B cell (primary cell): ENCODE data around the gene LIN28B.

Experiments used
- CTCF ChIP-seq: fragments of 200-600 bp; IDR thresholded peaks from one replicate; pipeline ENCODE4 v1.8.0; 2022; ENCODE audit warnings: antibody characterized with exemption, mild to moderate bottlenecking
- EZH2 ChIP-seq: IDR thresholded peaks from 2 replicates; pipeline ENCODE4 v1.6.1; 2012; ENCODE audit warnings: borderline replicate concordance, low read depth, mild to moderate bottlenecking, moderate library complexity, low read length; ENCODE audit not compliant: insufficient read depth, poor library complexity, severe bottlenecking

- no peak for TF ChIP-seq CTCF
- TF ChIP-seq EZH2 = no peak
Observed at GRCh38 chr6:104929353-104929752, 27.6 kb upstream of the LIN28B start.
